HG02798 (cell line): Measurements from ENCODE around the gene NGFR.

Source experiments
- ATAC-seq: cut with Tn5 transposase; IDR thresholded peaks from one replicate; pipeline ENCODE4 v1.9.1; 2021; ENCODE audit warnings: mild to moderate bottlenecking; ENCODE audit not compliant: unreplicated experiment, poor library complexity

The NGFR gene

DNA sequence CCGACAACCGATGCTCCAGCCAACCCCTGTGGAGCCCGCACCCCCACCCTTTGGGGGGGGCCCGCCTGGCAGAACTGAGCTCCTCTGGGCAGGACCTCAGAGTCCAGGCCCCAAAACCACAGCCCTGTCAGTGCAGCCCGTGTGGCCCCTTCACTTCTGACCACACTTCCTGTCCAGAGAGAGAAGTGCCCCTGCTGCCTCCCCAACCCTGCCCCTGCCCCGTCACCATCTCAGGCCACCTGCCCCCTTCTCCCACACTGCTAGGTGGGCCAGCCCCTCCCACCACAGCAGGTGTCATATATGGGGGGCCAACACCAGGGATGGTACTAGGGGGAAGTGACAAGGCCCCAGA, 17.9 kb downstream of the NGFR start:
- ATAC-seq: no peak

DNA sequence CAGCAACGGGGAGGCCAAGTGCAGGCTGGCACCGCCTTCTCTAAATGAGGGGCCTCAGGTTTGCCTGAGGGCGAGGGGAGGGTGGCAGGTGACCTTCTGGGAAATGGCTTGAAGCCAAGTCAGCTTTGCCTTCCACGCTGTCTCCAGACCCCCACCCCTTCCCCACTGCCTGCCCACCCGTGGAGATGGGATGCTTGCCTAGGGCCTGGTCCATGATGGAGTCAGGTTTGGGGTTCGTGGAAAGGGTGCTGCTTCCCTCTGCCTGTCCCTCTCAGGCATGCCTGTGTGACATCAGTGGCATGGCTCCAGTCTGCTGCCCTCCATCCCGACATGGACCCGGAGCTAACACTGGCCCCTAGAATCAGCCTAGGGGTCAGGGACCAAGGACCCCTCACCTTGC, 18.5 kb downstream of the NGFR start:
- ATAC-seq: no peak

DNA sequence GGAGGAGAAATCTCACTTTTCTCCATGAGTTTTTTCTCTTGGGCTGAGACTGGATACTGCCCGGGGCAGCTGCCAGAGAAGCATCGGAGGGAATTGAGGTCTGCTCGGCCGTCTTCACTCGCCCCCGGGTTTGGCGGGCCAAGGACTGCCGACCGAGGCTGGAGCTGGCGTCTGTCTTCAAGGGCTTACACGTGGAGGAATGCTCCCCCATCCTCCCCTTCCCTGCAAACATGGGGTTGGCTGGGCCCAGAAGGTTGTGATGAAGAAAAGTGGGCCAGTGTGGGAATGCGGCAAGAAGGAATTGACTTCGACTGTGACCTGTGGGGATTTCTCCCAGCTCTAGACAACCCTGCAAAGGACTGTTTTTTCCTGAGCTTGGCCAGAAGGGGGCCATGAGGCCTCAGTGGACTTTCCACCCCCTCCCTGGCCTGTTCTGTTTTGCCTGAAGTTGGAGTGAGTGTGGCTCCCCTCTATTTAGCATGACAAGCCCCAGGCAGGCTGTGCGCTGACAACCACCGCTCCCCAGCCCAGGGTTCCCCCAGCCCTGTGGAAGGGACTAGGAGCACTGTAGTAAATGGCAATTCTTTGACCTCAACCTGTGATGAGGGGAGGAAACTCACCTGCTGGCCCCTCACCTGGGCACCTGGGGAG, 19.1 kb downstream of the NGFR start:
- no peak for ATAC-seq

DNA sequence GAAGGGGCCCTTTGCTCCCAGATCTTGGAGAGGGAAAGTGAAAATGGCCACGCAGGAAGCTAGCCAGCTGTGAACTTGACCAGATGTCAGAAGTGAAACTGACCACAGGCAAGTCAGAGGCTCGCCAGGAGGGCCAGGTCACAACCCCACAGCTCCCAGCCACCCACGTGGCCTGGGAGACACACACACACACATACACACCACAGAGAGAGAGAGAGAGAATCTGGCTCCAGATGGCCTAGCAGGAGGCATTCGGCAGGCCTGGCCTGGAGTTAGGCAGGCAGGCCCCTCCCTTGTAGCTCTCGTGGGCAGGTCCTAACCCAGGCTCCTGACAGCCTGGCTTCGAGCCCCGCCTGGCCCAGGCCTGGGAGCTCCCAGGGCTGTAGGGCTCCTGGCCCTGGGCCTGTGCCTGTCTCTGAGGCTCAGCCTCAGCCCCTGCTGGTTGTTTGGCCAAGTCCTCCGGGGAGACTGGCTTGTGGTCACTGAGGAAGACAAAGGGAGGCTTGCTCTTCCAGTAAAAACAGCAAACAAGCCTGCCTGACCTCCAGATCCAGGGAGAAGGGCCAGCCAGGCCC, 20.2 kb downstream of the NGFR start:
- ATAC-seq: peak; percentile 82

DNA sequence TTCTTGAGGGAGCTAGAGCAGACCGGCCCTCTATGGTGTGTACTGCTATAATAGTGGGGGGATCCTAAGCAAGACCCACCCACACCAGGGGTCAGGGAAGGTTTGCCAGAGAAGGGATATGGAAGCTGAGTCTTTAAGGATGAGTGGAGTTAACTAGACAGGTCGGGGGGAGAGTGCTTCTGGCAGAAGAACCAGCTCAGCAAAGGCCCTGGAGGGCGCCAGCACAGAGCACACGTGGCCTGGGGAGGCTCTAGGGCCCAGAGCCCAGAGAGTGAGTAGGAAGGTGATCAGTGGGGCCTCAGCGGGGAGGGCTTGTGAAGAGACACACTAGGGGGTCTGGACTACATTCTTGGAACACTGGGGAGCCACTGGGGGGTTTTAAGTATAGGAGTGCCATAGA, 21.1 kb downstream of the NGFR start:
- no peak for ATAC-seq

DNA sequence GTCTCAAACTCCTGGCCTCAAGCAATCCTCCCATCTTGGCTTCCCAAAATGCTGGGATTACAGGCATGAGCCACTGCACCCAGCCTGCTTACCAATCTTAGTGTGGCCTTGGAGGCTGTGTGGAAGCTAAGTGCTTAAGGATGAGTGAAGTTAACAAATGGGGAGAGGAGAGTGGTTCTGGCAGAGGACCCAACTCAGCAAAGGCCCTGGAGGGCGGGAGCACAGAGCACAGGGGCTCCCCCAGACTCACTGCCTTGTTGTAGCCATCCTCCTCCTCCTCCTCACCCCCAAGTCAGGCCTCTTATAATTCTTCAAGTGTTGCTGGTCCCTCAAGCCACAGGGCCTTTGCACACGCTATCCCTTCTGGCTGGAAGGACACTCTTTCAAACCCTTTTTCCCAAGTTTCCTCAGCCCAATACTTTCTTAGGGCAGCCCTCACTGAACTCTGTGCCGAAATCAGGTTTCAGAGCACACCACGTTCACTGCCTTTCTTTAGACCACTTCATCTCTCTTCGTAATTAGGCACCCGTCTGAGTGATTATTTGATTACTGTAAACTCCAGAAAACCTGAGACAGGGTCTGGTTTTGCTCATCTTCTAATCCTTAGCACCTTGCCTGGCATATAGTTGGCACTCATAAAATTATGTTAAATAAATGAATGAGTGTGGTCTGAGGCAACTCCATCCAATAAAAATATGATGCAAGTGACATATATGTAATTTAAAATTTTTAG, 23.4 kb downstream of the NGFR start:
- ATAC-seq: no peak

DNA sequence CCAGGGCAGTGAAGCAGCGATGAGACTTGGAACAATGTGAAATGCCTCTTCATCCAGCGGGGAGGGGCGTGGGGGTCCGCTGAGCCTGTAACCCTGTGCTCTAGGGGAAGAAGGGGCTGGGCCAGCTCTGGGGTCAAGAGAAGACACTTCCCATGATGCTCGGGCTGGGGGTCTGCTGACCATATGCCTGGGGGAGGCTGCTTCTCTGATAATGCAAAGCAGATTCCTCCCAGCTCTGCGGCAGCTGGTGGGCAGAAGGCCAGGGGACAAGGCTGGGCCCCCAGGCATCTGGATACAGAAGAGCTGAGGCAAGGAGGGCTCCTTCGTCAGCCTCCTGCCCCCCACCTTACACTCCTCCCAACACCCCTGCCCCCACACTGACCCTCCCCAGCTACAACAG, 24.7 kb downstream of the NGFR start:
- ATAC-seq: no peak

DNA sequence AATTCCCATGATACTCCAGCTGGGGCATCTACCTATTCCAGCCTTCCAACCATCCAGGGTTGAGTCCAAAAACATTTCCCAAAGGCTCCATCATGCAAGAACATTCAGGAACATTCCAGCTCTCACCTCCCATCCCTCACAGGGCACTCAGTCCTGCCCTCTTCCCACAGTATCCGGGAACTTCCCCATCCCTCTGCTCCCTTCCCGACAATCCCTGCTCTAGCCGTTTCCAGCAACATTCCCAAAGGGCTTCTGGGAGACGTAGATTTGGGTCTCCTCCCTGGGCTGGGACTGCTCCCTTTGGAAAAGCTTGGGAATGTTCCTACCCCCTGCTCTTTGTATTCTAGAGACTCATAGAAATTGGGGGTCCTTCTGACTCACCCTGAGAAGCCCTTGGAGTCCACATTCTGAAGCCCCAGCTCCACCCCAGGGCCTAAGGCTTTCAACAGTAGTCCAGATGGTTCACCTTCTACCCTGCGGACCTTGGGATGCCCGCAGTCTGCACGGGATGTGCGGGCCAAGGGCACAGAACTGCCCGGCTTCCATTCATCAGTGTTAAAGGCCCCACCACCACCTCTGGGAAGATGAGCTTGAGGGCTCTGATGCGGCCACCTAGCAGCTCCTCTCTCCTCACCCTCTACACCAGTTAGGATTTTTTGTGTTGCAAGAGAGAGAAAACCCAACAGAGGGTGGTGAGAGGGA, 25.4 kb downstream of the NGFR start:
- ATAC-seq: no peak

DNA sequence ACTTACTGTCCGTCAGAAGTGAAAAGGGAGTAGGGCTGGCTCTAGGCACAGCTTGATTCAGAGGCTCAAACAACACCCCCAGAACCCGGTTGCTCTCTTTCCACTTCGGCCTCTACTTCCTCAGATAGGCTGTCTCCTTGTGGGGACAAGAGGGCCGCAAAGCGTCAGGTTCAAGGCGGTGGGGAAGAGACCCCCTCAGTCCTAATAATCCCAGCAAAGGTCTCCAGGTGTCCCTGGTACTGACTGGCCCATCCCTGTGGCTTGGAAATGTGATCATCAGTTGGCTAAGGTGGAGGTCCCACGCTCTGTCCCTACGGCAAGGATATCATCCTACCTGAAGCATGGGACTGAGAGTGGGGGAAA, 26.0 kb downstream of the NGFR start:
- no peak for ATAC-seq

DNA sequence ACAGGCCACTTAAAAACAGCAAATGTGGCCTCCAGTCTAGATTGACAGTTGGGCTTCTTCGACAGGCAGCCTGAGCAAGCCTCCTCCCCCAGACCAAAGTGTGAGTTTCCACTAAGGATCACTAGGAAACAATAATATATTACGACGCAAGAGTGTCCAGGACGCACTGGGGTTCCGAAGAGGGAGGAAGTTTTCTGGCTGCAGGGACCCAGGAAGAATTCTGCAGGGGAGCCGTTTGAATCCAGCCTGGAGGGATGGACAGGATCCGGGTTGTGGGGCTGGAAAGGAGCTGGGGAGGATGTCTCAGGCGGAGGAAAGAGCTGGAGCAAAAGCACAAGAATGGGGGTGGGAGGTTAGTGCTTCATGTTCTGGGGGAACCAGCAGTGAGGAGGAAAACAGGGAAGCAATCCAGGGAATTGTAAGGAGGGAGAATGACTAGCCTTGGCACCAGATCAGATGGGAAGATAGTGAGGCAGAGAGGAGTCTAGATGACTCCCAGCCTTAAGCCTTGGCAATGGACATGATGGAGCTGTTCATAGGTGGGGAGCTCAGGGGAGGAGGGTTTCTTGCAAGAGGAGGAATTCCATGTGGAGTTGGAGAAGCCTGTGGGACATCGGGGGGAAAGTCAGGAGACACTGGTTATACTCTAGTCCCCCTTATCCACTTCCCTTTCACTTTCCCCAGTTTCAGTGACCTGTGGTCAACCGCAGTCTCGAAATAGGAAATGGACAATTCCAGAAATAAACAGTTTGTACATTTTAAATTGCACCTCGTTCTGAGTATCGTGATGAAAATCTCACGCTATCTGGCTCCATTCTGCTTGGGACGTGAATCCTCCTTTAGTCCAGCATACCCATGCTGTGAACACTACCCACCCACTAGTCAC, 26.6 kb downstream of the NGFR start:
- no peak for ATAC-seq

DNA sequence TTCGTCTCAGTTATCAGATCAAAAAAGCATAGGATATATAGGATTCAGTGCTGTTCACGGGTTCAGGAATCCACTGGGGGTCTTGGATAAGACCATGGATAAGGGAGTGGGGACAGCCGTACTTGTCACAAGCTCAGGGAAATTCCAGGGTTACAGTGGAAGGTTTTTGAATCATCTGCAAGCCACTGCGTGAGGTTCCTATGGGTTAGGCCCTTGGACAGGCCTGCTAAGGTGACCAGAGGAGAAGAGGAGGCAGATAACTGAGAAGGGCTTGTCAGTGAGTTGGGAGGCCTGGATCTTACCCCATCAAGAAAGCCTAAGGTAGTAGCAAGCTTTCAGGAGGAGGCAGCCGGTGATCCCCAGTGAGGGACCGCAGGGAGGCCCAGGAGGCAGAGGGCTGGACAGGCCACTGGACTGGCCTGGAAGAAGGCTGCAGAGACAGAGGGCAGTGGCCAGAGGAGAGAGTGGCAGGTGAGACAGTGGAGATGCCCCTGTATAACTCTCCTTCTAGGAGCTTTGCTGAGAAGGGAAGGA, 27.3 kb downstream of the NGFR start:
- no peak for ATAC-seq

DNA sequence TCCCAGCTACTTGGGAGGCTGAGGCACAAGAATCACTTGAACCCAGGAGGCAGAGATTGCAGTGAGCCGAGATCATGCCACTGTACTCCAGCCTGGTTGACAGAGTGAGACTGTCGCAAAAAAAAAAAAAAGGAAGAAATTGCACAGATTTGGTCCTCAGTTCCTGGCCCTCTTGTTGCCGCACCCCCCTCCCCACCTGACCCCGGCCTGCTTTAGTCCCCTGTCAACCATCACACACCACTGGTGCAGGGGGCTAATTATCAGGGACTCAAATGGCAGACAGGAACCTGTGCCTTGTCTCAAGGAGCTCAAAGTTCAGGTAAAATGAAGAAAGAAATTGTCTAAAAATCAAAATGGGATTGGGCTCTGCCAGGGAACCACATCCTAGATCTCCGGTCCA, 28.1 kb downstream of the NGFR start:
- ATAC-seq: no peak

DNA sequence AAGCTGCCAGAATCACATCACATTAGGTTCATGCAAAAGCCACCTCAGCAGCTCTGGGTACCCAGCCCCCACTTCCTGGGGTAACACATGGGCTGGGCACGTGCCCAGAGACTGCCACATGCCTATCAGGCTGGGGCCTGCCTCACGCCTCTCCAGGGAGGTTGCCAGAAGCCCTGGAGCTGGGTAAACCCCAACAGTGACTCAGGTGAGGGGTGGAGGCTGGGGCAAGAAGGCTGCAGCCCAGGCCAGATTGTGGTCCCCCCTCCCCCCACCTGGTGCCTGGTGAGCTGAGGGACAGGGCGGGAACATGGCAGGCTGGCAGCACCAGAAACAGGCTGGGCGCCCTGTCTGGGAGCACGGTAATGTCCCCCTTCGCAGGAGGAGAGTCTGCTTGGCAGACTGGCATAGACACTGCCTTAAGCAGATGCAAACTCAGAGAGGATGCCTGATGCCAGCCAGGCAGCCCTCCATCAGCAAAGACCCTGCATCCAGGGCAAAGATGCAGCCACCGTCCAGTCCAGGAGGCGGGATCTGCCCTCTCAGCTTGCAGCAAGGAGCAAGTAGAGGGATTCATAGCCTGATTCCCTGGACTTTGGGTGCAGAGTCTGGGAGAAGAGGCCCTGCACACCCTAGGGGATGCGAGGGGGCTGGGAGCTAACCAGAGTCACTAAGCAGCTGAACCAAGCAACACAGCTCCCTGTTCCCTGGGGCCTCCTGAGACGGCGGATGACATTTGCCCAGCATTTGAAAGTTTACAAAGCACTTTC, 28.8 kb downstream of the NGFR start:
- no peak for ATAC-seq

DNA sequence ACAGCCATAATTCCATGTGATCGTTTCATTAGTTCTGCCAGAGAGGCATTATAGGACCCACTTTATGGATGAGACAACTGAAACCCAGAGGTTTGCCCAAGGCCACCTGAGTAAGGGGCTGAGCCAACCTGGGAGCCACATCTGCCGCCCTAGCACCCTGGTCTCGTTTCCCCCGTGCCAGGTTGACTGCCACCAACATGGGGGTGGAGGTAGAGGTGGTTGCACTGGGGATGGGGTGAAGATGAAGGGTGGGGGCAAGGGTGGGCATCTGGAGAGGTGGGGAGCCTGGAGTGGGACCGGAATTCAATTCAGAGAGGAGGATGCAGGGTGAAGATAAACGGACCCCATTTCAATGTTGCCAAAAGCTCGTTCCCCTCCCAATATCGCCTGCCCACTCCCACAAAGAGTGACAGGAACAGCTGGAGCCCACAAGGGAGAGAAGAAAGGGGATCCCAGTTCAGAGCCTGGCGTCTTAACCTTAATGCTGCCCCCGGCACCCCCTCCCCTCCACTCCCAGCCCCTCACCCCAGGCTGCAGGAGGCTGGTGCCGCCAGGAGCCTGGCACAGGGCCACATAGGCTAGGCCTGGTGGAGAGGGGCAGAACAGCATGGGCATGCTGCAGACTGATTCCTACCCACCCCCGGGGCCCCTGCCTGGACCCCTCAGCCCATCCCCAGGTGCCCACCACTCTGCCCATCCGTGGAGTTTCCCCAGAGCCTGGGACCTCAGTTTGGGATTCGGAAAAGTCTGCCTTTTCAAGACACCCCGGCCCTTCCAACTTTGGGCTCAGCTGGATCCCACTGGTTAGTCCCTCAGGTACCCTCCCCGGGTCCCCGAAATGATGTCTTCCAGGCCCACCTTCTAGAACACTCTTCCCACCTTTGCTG, 29.6 kb downstream of the NGFR start:
- no peak for ATAC-seq

DNA sequence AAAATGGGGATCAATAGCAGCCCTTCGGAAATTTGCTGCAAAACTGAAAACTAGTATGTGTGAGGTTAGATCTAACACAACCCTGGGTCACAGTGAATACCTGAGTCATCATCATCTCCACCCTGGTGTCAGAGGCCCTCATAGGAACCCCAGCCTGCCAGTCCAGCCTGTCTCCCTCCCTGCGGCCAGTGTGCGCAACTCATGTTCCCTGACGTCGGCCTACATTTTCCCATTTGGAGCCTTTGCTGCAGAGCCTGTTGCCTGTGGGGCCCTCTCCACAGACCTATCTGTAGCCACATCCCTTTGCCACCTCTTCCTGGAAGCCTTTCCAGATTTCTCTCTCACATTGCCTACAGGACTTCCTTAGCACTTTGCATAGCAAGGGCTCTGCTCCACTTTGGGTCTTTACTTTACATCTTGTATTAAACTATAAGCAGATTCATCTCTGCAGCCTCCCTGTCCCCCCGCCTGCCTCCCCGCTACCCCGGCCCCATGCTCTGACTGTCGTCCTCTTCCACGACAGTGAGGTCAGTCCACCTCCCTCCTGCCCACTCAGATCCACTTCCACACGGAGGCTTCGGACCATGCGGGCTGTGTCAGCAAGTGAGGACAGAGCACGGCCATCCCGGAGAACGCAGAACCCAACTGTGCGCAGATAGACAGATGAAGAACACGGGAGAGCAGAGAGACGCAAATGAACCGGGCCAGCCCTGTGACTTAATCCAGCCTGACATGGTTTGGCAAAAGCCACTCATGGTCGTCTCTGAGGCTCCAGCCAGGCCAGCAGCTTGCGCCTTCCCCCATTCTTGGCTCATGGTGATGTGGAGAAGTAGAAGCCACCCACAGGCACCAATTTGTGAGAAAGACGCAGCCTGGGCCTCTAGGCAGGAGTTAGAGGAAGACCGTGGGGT, 31.0 kb downstream of the NGFR start:
- ATAC-seq: no peak

DNA sequence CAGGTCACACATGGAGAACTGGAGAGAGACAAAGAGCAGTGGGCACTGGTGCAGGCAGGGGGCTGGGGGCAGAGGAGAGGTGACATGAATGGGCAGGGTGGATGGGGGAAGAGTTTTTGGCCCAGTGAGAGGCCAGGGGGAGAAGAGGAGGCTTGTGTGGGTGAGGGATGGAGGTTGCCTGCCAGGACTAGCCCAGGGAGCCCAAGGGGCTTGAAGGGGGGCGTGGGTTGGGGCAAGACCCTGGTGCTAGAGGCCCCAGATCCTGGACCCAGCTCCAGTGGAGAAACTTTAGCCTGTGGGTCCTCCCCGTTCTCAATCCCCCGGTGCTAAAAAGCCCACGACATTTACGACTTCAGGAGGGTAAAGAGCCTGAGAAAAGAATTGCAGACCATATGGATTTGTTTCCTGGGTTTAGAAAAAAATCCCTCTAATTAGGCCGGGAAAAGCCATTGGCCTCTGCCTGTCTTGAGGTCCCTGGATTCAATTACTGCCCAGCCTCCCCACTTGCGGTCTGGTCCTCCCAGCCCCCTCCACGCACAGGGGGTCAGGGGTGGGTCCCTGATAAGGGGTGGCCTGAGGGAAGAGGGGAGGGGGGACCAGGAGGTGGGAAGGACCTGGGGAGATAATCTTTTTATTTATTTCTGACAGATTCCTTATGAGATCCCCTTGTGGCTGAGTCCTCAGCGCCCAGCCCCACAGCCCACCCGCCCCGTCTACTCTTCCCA, 33.0 kb downstream of the NGFR start:
- no peak for ATAC-seq

DNA sequence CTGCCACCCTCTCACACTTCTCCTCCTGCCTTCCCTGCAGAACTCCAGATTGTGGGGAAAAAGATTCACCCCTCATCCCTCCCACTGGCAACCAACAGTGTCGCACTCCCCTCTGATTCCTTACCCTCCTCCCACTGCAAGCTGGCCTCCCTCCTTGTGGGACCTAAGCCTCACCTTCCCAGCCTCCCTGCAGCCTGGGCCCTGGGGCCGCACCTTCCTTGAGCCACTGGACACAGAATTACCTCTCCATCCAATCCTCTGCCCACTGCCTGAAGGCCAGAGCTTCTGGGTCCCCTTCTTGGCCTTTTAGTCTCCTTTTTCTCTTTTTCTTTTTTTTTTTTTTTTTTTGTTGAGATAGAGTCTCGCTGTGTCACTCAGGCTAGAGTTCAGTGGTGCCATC, 33.9 kb downstream of the NGFR start:
- no peak for ATAC-seq
